ENCODE measurements around the gene PGPEP1. TPM values are rescaled to one million over a fixed set of nuclear protein-coding genes. Genes with fewer than 3 reads are reported as not detected.

Gene PGPEP1
- total RNA-seq, 4 donors from 2014 or later = 23.5 to 44.0 (median 27.9) TPM

DNA sequence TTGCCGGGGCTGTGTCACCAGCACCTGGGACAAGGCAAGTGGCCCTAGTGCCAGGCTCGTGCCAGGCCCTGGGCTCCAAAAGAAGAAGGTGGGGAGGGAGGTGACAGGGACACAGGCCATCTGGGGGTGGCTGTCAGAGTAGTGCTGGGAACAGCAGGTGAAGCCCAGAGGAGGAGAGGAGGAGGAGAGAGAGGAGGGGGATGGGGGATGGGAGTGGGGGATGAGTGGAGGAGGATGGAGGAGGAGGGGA lies 36.3 kb upstream of the PGPEP1 start:
- Histone ChIP-seq H3K27ac (peak overlapping the region; percentile 92 to 98 (median 96)), H3K4me3 (replicated peaks in 1 of 3) (peak overlapping the region in 1 of 3 donors; percentile 17), H3K36me3 (no peaks in the 10 kb centered on the region), H3K27me3 (no peaks in the 10 kb centered on the region), H3K4me1 (peaks cover 33 to 73% of the 10 kb centered on the region in 2 donors), H3K9me3 (no peaks in the 10 kb centered on the region)
- peak in 1 of 2 donors; percentile 51 for DNase-seq
- intact Hi-C loops (cut with DNase I) = no loop called here
- TF ChIP-seq, protein P1, sequence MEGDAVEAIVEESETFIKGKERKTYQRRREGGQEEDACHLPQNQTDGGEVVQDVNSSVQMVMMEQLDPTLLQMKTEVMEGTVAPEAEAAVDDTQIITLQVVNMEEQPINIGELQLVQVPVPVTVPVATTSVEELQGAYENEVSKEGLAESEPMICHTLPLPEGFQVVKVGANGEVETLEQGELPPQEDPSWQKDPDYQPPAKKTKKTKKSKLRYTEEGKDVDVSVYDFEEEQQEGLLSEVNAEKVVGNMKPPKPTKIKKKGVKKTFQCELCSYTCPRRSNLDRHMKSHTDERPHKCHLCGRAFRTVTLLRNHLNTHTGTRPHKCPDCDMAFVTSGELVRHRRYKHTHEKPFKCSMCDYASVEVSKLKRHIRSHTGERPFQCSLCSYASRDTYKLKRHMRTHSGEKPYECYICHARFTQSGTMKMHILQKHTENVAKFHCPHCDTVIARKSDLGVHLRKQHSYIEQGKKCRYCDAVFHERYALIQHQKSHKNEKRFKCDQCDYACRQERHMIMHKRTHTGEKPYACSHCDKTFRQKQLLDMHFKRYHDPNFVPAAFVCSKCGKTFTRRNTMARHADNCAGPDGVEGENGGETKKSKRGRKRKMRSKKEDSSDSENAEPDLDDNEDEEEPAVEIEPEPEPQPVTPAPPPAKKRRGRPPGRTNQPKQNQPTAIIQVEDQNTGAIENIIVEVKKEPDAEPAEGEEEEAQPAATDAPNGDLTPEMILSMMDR (IDR thresholded peaks at IDR 0.05) = no peak
- TF ChIP-seq POLR2A (IDR thresholded peaks at IDR 0.05) = no peak
- 7 to 25% methylated on average over 2 of the region's 2 CpGs for WGBS, 2 donors

GRCh38 chr19:18304458-18305310 lies 35.7 kb upstream of the PGPEP1 start:
- TF ChIP-seq POLR2A (IDR thresholded peaks at IDR 0.05) = peak; percentile 19 to 65
- TF ChIP-seq, protein P1 (IDR thresholded peaks at IDR 0.05) = peak in 1 of 6 experiments; percentile 4
- peaks cover 33 to 73% of the 10 kb centered on the region in 2 donors for H3K4me1 ChIP-seq

DNA sequence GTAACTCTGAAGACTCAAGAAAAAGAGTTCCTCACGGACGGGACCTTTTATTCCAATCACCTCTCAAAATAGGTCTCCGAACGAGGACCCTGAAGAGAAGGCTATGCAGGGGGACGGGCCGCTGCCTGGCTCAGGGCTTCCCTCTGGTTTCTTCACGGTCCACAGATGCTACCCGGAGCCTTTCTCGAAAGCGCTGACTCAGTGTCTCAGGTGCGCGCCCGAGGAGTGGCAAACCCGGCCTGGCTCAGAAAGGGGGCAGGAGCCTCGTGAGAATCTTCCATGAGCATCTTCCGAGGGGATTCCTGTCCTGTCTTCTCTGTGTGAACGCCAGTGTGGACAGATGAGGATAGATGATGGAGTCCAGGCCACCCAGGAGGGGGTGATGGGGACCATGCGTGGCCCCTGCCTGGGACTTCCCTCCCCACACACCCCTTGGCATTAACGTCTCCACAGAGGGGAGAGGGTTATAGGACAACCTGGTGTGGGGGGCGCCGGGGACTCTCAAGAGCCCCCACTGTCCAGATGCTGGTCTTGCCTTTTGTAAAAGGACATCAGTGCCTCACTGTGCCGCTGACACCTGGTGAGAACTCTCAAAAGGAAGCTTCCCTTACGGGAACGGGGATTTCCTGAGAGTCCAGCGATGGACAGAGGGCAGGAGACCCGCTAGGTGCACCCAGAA lies 34.0 kb upstream of the PGPEP1 start:
- H3K4me3 ChIP-seq (replicated peaks in 1 of 3) = no peak overlapping the region
- H3K9me3 ChIP-seq = no peaks in the 10 kb centered on the region
- intact Hi-C loops (cut with DNase I) = no loop called here
- TF ChIP-seq, protein P1 (IDR thresholded peaks at IDR 0.05) = no peak
- no peak for TF ChIP-seq POLR2A (IDR thresholded peaks at IDR 0.05)
- WGBS, 2 donors = 77 to 88% methylated on average over 19 to 24 of the region's 26 CpGs
- no peak for DNase-seq
- peaks cover 0 to 10% of the 10 kb centered on the region in 2 donors for H3K36me3 ChIP-seq
- H3K4me1 ChIP-seq = peaks cover 33 to 63% of the 10 kb centered on the region in 2 donors
- no peaks in the 10 kb centered on the region for H3K27me3 ChIP-seq
- H3K27ac ChIP-seq = peak overlapping the region in 2 of 3 donors; percentile 65 to 96

More at GRCh38 chr19:18304458-18305310, 35.7 kb upstream of the PGPEP1 start:
- Histone ChIP-seq H3K27ac (peak overlapping the region; percentile 92 to 98 (median 96)), H3K36me3 (peaks cover 0 to 5% of the 10 kb centered on the region in 2 donors), H3K9me3 (no peaks in the 10 kb centered on the region), H3K27me3 (no peaks in the 10 kb centered on the region), H3K4me3 (replicated peaks in 1 of 3) (peak overlapping the region in 2 of 3 donors; percentile 5 to 17)
- intact Hi-C loops (cut with DNase I) = no loop called here
- 3 to 7% methylated on average over 20 to 29 of the region's 29 CpGs for WGBS, 2 donors
- peak; percentile 81 for DNase-seq

GRCh38 chr19:18306888-18307260 lies 33.5 kb upstream of the PGPEP1 start:
- Histone ChIP-seq H3K36me3 (peaks cover 0 to 10% of the 10 kb centered on the region in 2 donors), H3K27me3 (no peaks in the 10 kb centered on the region), H3K27ac (peak overlapping the region in 2 of 3 donors; percentile 65 to 96), H3K4me1 (peaks cover 33 to 58% of the 10 kb centered on the region in 2 donors), H3K9me3 (no peaks in the 10 kb centered on the region), H3K4me3 (replicated peaks in 1 of 3) (no peak overlapping the region)
- TF ChIP-seq, protein P1 (IDR thresholded peaks at IDR 0.05) = no peak
- peak in 1 of 2 donors; percentile 20 for DNase-seq
- intact Hi-C loops (cut with DNase I) = no loop called here
- 62 to 66% methylated on average over 14 of the region's 14 CpGs for WGBS, 2 donors

DNA sequence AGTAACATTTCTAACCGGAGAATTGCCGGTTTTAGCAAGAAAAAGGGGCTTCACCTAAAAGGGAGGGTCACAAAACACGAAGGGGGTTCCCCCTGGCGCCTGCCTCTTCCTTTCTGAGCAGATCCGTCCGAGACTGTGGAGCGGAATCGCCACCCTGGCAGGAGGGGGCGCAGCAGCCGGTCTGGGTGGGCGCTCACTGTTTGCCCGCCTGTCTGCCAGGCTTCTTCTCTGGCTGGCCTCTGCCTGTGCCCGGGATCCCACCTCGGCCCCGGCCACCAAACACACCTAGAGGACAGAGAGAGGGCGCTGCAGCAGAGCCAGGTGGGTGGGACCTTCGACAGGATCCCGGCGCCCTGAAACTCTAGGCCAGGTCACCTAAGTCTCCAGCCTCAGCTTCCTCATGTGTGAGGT lies 33.1 kb upstream of the PGPEP1 start:
- H3K4me1 ChIP-seq = peaks cover 33 to 58% of the 10 kb centered on the region in 2 donors
- no peaks in the 10 kb centered on the region for H3K9me3 ChIP-seq
- intact Hi-C loops (cut with DNase I) = no loop called here
- H3K4me3 ChIP-seq (replicated peaks in 1 of 3) = no peak overlapping the region
- H3K27me3 ChIP-seq = no peaks in the 10 kb centered on the region
- no peak for DNase-seq
- peaks cover 3 to 10% of the 10 kb centered on the region in 2 donors for H3K36me3 ChIP-seq
- WGBS, 2 donors = 84 to 94% methylated on average over 16 to 19 of the region's 19 CpGs
- TF ChIP-seq POLR2A (IDR thresholded peaks at IDR 0.05) = no peak
- TF ChIP-seq, protein P1 (IDR thresholded peaks at IDR 0.05) = no peak
- peak overlapping the region in 2 of 3 donors; percentile 65 to 96 for H3K27ac ChIP-seq
